ENCODE data around the gene AGRN.

DNA sequence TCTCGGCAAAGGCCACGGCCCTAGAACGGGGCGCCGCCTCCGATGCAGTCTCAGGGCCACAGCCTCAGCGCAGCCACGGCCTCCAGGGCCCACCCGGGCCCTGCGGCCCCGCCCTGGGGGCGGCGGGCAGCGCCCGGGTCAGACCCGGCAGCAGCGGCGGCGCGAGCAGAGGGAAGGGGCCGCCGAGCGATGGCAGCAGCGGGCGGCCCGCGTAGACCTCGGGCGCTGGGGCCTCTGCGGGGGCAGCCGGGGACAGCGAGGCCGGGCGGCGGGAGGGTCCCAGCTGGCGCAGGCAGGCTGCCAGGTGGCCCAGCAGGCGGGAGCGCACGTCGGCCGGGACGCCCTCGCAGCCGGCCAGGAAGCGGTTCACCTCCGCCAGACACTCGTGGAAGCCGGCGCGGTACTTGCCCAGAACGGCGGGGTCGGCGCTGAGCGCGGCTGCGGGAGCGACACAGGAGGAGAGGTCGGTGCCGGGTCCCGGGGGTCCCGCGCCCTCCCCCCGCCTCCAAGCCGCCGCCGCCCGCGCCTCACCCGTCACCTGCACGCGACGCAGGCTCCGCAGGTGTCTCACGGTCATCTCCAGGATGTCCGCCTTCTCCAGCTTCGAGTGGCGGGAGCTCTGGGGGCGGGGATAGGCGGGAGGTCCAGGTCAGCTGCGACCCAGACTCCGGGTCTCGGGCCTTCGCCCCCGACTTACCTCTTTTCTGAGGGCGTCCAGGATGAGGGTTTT, 20.8 kb upstream of the AGRN start:
- TF ChIP-seq, protein P1, sequence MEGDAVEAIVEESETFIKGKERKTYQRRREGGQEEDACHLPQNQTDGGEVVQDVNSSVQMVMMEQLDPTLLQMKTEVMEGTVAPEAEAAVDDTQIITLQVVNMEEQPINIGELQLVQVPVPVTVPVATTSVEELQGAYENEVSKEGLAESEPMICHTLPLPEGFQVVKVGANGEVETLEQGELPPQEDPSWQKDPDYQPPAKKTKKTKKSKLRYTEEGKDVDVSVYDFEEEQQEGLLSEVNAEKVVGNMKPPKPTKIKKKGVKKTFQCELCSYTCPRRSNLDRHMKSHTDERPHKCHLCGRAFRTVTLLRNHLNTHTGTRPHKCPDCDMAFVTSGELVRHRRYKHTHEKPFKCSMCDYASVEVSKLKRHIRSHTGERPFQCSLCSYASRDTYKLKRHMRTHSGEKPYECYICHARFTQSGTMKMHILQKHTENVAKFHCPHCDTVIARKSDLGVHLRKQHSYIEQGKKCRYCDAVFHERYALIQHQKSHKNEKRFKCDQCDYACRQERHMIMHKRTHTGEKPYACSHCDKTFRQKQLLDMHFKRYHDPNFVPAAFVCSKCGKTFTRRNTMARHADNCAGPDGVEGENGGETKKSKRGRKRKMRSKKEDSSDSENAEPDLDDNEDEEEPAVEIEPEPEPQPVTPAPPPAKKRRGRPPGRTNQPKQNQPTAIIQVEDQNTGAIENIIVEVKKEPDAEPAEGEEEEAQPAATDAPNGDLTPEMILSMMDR (IDR thresholded peaks at IDR 0.05), result no peak
- TF ChIP-seq POLR2AphosphoS5 (IDR thresholded peaks at IDR 0.05) (no peak), POLR2A (IDR thresholded peaks at IDR 0.05) (no peak), EP300 (IDR thresholded peaks at IDR 0.05) (no peak)

Measured in suprapubic skin (tissue), 4 donors.